ENCODE results near the gene KBTBD4. TPM values are rescaled to one million over a fixed set of nuclear protein-coding genes. Genes with fewer than 3 reads are reported as not detected.
"Not testable (repeated sequence)": the region's sequence is repeated elsewhere in the genome, so short reads cannot be mapped to it uniquely, and the experiment has no call there.

The KBTBD4 gene
- total RNA-seq, 4 donors from 2014 or later = 18.4 to 32.2 (median 21.2) TPM

GRCh38 chr11:47558695-47559094 lies 20.1 kb downstream of the KBTBD4 start:
- DNase-seq (ENCODE audit: low spot score in 2 of 2) = no peak
- H3K36me3 ChIP-seq = no peaks in the 10 kb centered on the region
- TF ChIP-seq POLR2AphosphoS5 (IDR thresholded peaks at IDR 0.05) = no peak
- TF ChIP-seq POLR2A (IDR thresholded peaks at IDR 0.05) = no peak
- no peak for TF ChIP-seq CTCF (IDR thresholded peaks at IDR 0.05)
- TF ChIP-seq EP300 (IDR thresholded peaks at IDR 0.05) = no peak
- H3K27me3 ChIP-seq = no peaks in the 10 kb centered on the region
- H3K4me3 ChIP-seq = no peak overlapping the region
- 93% methylated on average over 1 of the region's 1 CpG for WGBS
- no peaks in the 10 kb centered on the region for H3K9me3 ChIP-seq
- H3K27ac ChIP-seq = no peak overlapping the region
- peaks cover 2% of the 10 kb centered on the region for H3K4me1 ChIP-seq

GRCh38 chr11:47557004-47557403 lies 21.8 kb downstream of the KBTBD4 start:
- not testable (repeated sequence) for DNase-seq (ENCODE audit: low spot score in 2 of 2); H3K9me3 ChIP-seq; H3K27me3 ChIP-seq; H3K36me3 ChIP-seq; H3K27ac ChIP-seq; H3K4me3 ChIP-seq
- H3K4me1 ChIP-seq = peaks cover 12% of the 10 kb centered on the region
- 95% methylated on average over 12 of the region's 12 CpGs for WGBS

GRCh38 chr11:47553406-47553743 lies 25.4 kb downstream of the KBTBD4 start:
- H3K27me3 ChIP-seq = no peaks in the 10 kb centered on the region
- H3K9me3 ChIP-seq = no peaks in the 10 kb centered on the region
- no peak for DNase-seq (ENCODE audit: low spot score in 2 of 2)
- H3K4me3 ChIP-seq = peak overlapping the region; percentile 93
- WGBS = 3% methylated on average over 8 of the region's 9 CpGs
- TF ChIP-seq EP300 (IDR thresholded peaks at IDR 0.05) (no peak), POLR2AphosphoS5 (IDR thresholded peaks at IDR 0.05) (no peak), CTCF (IDR thresholded peaks at IDR 0.05) (no peak), POLR2A (IDR thresholded peaks at IDR 0.05) (no peak)
- H3K27ac ChIP-seq = peak overlapping the region; percentile 94
- H3K4me1 ChIP-seq = peaks cover 37% of the 10 kb centered on the region
- no peaks in the 10 kb centered on the region for H3K36me3 ChIP-seq

- H3K4me3 ChIP-seq = peak within 1 kb of the TSS; percentile 93
- no peaks in the 10 kb centered on the region for H3K36me3 ChIP-seq
- H3K4me1 ChIP-seq = peaks cover 43% of the 10 kb centered on the region
- under 1% methylated on average over 26 of the region's 89 CpGs for WGBS
- peak within 1 kb of the TSS; percentile 94 for H3K27ac ChIP-seq
- H3K27me3 ChIP-seq = no peaks in the 10 kb centered on the region
- DNase-seq (ENCODE audit: low spot score in 2 of 2) = peak; percentile 93 to 95
- H3K9me3 ChIP-seq = no peaks in the 10 kb centered on the region
- TF ChIP-seq CTCF (IDR thresholded peaks at IDR 0.05) (peak; percentile 84 to 99), POLR2A (IDR thresholded peaks at IDR 0.05) (peak in 1 of 2 donors; percentile 59), POLR2AphosphoS5 (IDR thresholded peaks at IDR 0.05) (peak in 2 of 3 donors; percentile 45), EP300 (IDR thresholded peaks at IDR 0.05) (no peak)
Measured at GRCh38 chr11:47552566-47553405, 26.0 kb downstream of the KBTBD4 start, which contains the start of gene CELF1. CELF1 (minus strand) TSS chr11:47553132; CDS start chr11:47499523, 53,609 bp downstream.

- peak overlapping the region; percentile 94 for H3K27ac ChIP-seq
- no peaks in the 10 kb centered on the region for H3K27me3 ChIP-seq
- H3K36me3 ChIP-seq = no peaks in the 10 kb centered on the region
- peak in 1 of 2 donors; percentile 70 for DNase-seq (ENCODE audit: low spot score in 2 of 2)
- no peaks in the 10 kb centered on the region for H3K9me3 ChIP-seq
- H3K4me3 ChIP-seq = peak overlapping the region; percentile 93
- WGBS = 1% methylated on average over 22 of the region's 22 CpGs
- H3K4me1 ChIP-seq = peaks cover 50% of the 10 kb centered on the region
- TF ChIP-seq POLR2A (IDR thresholded peaks at IDR 0.05) (no peak), POLR2AphosphoS5 (IDR thresholded peaks at IDR 0.05) (no peak), EP300 (IDR thresholded peaks at IDR 0.05) (no peak), CTCF (IDR thresholded peaks at IDR 0.05) (no peak)
Measured at GRCh38 chr11:47552056-47552565, 26.7 kb downstream of the KBTBD4 start.

Data from suprapubic skin (tissue), 4 donors.